Measurements from ENCODE around the gene PPP2R5C.
A peak's percentile ranks its signal among the peaks of the same experiment; 100 is the strongest.

PPP2R5C gene

DNA sequence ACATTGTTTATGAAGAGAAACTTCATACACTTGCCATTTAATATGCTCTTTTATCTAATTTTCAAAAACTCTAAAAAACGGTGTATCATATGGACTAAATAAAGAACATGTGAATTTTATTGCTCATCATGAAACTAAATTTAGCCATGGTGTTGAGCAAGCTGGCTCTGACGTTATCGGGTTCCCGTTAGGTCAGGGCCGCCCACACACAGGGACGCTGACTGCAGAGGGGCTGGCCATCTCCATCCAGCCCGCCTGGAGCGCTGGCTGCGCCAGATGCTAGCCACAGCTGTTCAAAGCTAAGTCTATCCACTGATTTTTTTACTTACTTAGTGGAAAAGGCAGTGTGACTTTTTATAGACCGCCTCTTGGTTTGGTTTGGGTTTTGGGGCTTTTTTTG, 166.3 kb downstream of the PPP2R5C start:
- no peak for DNase-seq

DNA sequence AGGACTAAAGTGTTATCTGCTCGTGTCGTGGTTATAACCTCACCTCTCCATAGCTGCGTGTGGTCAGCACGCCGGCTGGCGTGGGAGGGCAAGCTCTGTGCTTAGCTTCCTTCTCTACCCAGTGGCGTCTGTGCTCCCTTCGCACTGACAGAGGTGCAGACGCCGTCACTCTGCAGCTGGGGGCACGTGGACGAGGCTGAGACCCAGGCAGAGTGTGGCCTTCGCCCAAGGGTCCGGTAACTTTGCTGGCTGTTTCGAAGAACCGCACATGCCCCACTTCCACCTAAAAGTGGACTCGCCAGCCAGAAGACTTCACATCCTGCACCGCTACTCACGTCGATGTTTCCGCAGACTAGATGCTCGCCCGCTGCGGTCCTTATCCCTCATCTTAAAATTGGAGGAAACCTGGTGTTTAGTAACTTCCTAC, 166.9 kb downstream of the PPP2R5C start:
- DNase-seq, result no peak

DNA sequence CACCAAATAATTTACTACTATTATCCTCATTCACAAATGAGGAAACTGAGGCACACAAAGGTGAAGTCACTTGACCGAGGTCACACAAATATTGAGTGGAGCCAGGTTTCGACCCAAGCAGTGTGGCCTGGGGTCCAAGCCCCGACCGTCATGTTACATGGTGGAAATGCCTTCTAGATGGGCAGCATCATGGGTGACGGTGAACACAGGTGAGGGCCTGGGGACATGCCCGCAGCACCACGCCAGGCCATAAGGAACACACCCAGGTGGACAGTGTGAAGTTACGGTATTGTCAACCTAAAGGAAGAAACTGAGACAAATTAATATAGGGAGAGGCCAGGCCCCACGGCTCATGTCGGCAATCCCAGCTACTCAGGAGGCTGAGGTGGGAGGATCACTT, 167.6 kb downstream of the PPP2R5C start:
- no peak for DNase-seq

GRCh38 chr14:101929946-101930345, 168.4 kb downstream of the PPP2R5C start:
- no peak for DNase-seq

- no peak for DNase-seq
Measured at GRCh38 chr14:101932673-101933072, 171.2 kb downstream of the PPP2R5C start.

DNA sequence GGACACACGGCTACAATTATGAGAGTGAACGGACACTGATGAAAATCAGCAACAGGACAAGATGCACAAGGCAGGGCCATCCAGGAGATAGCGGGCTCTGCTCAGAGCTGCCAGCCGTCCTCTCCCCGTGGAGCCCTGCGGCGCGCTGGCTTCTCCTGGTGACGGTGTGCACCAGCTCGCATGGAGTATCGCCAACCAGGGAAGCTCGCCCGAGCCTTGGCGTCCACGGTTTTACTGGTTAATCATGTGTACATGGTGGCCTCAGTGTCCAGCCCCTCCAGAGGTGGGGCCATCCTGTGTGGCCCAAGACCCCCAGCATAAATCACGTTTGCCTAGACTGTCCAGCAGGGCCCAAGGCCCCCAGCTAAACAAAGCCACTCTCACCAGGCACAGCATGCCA, 171.7 kb downstream of the PPP2R5C start:
- DNase-seq, result no peak

GRCh38 chr14:101934601-101935150, 173.2 kb downstream of the PPP2R5C start:
- no peak for DNase-seq

GRCh38 chr14:101937926-101938767, 176.6 kb downstream of the PPP2R5C start:
- DNase-seq, result no peak

- DNase-seq, result no peak
Measured at GRCh38 chr14:101939646-101940170, 178.2 kb downstream of the PPP2R5C start.

DNA sequence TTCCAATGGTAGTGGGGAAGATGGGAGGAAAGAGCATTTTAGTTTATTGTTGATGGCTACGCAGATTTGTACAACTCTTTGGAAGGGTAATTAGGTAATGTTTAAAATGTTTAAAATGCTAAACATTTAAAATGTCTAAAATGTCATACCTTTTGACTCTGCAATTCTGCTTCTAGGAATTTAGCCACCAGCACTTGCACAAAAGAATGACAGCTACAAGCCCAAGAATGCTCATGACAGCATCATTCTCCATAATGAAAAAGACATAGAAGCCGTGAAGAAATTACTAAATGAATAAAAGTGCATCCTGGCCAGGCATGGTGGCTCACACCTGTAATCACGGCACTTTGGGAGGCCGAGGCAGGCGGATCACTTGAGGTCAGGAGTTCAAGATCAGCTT, 182.9 kb downstream of the PPP2R5C start:
- no peak for DNase-seq

DNA sequence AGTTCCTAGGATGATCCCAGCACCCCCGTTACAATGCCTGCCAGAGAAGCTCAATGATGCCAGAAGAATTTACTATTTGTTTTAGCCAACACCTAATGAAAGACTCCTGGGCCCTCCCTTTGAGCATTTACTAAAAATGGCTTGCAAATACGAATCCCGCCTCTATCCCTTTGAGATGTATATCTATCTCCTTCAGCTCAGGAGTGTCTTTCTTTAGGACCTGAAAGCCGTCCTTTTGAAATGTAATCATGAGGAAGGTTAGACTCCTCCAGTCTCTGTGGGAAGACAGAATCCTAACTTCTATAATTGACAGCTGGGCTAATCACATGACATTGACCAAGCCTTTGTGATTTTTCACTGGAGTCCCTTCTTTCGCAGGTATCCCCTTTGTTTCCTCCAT, 183.7 kb downstream of the PPP2R5C start:
- DNase-seq, result no peak

DNA sequence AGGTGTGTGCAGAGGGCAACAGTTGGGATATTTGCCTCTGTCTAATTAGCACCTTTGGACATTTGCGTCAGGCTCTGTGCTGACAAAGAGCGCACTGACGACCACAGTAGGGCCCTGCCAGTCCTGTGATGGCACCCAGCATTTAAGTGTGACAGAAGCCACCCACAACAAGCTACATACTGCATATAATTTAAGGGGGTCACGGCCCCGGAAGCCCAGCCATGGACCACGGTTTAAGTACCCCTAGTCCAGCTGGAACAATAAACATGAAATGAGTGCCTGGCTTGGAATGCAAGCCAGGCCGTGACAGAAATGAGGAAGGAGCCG, 186.0 kb downstream of the PPP2R5C start:
- DNase-seq, result peak in 2 of 6 experiments; percentile 19 to 29

DNA sequence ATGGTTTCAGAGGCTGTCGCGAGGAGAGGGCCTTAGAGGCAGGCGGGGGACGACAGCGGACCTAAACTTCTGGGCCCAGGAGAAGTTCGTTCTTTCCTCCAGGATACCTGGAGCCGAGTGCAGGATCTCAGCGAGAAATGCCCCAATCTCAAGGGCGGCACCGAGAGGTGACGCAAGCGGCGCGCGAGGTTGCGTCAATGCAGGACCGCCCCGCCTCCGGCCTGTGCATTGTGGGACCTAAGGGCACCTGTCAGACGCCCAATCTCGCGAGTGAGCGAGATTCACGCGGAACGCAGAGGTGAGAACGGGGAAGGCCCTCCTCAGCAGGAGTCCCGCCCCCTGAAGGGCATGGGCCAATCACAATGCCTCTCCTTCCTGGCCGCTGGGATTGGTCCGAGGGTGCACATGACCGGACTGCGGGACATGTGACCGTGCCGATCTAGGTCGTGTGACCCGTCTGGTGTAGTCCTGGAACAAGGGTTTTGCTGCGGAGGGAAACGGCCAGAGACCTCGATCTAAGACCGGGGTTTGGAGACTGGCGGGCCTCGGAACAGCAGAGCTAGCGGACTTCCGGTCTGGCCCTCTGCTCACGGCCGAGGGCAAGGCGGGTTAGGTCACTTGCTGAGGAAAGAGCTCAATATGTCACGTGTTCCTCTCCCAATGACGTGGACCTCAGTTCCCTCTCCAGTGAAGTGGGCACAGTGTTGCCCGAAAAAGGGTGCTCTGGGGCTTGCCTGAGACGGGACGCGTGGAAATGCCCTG, 186.6 kb downstream of the PPP2R5C start:
- DNase-seq, result peak; percentile 97 to 100 (median 99)

GRCh38 chr14:101948666-101949216, 187.2 kb downstream of the PPP2R5C start:
- DNase-seq, result no peak

DNA sequence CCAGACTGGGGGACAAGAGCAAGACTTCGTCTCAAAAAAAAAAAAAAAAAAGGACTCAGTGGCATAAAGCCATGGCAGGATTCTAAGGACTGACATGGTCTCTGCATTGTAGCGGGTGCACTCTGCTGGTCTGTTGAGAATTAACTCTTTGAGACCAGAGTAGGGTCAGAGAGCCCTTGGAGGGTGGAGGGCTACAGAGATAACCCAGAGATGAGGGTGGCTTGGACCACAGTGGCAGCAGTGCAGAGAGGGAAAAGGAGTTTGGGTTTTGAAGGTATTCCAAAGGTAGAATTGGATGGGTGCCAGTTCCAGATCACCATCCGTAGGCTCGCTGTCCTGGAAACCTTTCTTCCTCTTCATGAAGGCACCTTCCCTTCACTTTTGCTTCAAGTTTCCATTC, 188.6 kb downstream of the PPP2R5C start:
- no peak for DNase-seq

DNA sequence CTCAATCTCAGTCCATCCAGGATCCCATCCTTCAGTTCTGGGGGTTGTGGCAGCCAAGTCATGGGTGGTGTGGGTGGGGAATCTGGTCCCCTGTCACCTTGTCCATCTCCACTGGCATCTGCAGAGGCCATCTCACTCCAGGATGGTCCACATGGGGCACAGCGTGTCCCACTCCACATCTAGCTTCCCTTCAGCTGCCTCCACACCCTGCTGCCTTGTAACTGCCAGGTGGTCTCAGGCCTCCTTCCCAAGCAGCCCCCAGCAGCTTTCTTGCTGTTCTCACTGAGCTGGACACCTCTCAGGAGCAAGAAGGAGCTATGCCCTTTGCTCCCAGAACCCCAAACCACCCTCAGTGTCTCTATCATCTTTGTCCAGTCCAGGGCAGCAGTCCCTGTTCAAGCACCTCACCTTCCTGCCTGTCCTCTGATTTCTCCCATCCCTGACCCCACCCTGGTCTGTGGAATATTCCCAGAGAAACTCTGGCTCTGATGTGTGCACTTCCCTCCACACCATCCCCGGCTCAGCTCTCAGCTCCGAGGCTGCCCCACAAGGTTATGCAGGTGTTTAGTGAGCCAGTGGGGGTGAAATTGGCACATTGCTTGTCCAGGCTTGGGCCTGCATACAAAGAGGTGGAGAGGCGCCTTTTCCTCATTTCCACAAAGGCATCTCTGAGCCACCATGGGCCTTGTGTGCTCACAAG, 189.2 kb downstream of the PPP2R5C start:
- DNase-seq, result no peak

DNA sequence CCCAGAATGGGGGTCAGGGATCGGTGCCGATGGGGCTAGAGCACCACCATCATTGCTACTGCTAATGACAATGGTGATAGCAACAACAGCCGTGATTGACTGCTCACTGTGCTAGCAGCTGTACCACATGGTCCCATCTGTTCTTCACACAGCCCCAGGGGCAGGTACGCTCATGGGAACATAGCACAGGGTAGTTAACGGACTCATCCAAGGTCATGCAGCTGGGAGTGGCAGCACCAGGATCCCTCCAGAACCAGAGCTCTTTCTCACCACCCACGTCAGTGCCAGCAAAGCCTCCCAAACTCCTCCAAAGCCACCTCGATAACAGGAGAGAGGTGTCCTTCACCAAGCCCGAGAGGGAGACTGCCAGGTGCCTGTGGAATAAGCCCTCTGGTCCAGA, 191.6 kb downstream of the PPP2R5C start:
- no peak for DNase-seq

DNA sequence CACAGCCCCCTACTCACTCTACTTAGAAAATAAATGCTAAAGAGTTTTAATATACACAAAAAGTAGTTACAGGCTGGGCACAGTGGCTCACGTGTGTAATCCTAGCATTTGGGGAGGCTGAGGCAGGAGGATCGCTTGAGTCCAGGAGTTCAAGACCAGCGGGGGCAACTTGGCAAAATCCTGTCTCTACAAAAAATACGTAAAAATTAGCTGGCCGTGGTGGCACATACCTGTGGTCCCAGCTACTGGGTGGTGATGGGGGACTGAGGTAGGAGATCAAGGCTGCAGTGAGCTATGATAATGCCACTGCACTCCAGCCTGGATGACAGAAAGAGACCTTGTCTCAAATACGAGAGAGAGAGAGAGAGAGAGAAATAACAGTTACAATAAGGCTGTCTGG, 193.0 kb downstream of the PPP2R5C start:
- no peak for DNase-seq

DNA sequence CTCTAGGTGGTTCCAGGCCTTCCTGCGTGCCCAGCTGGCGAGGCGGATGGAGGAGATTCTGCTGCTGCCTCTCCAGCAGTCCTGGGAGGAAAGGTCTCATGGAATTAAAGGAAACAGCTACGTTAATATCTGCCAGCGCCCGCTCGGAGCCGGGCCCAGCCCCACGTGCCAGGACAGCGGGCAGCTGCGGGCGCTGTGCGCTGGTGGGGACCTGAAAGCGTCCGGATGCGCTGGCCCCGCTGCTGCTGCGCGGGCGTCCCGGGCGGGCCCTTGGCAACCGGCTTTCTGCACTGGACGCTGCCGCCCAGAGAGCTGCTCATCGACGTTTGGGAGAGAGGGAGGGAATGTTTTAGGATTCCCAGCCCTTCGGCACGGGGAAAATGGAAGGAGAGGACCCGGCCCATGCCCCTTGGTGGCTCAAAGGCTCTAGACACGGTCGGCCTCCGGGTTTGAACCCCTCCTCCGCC, 194.2 kb downstream of the PPP2R5C start:
- DNase-seq, result no peak

DNA sequence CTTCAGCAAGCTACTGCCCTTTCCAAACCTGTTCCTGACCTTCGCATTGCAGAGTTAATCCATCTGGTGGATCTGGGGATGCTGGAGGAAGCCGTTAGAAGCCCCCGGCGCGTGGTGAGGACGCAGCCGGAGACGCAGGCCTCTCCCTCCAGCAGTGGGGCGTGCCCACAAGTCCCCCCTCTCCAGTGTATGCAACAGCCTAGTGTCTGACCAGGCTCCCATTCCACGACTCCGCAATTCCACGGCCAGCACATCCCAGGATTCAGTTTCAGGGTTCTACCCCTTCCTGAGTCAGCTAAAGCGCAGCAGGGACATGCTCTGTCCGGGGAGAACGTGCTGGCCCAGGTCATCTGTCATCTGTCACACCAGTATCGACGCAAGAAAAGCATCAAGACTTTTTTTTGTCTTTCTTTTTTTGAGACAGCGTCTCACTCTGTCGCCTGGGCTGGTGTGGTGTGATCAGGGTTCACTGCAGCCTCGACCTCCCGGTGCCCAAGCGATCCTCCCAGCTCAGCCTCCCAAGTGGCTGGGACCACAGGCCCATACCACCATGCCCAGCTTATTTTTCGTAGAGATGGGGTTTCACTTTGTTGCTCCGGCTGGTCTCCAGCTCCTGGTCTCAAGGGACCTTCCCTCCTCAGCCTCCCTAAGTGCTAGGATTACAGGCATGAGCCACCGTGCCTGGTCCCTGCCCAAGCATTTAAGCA, 194.8 kb downstream of the PPP2R5C start:
- no peak for DNase-seq

GRCh38 chr14:101957406-101958234, 196.1 kb downstream of the PPP2R5C start:
- DNase-seq, result no peak
